H1 (cell line): ENCODE measurements around the gene CACNA1G. TPM values are rescaled to one million over a fixed set of nuclear protein-coding genes. Genes with fewer than 3 reads are reported as not detected.

Experiments used
- CTCF ChIA-PET: fragments of 300-600 bp; sonication (Branson Sonifier 250); formaldehyde crosslinking; loops from one replicate; lab custom pipeline; 2021; ENCODE audit not compliant: partially characterized antibody; lab: Charles Lee
- POLR2A ChIA-PET: fragments of 300-600 bp; sonication (Branson Sonifier 250); formaldehyde crosslinking; loops from one replicate; lab custom pipeline; 2021; ENCODE audit warnings: inconsistent platforms; ENCODE audit not compliant: partially characterized antibody; lab: Charles Lee
- DNase-seq, 2 experiments: peaks; one replicate each; pipeline versions ENCODE4 v3.0.0 to v3.0.0-alpha.2; 2010 to 2022; ENCODE audit warnings: low spot score in 2 of 2, low read depth in 1 of 2, mixed read lengths in 1 of 2
- FAIRE-seq: peaks from 2 replicates; lab custom pipeline; 2011; peaks lifted over from hg19 to GRCh38; lab: Jason Lieb, UNC
- H2AFZ ChIP-seq: 2 replicates; pipeline ENCODE4 v1.8.1; 2012; ENCODE audit warnings: low read length, inconsistent platforms
- H2AK5ac ChIP-seq: 2 replicates; pipeline ENCODE4 v1.6.1; 2013; ENCODE audit warnings: low read depth, low read length
- H2BK120ac ChIP-seq: replicated peaks from 2 replicates; pipeline ENCODE3; 2013; ENCODE audit warnings: low read depth, low read length, inconsistent platforms
- H2BK12ac ChIP-seq: 2 replicates; pipeline ENCODE4 v1.6.1; 2013; ENCODE audit warnings: low read depth, low read length
- H2BK15ac ChIP-seq: 2 replicates; pipeline ENCODE4 v1.6.1; 2013; ENCODE audit warnings: low read length
- H2BK20ac ChIP-seq: 2 replicates; pipeline ENCODE4 v1.6.1; 2013; ENCODE audit warnings: low read length
- H2BK5ac ChIP-seq: 2 replicates; pipeline ENCODE4 v1.6.1; 2013; ENCODE audit warnings: low read depth, low read length
- H3K14ac ChIP-seq: 2 replicates; pipeline ENCODE4 v1.6.1; 2013; ENCODE audit warnings: inconsistent platforms; ENCODE audit not compliant: insufficient read length
- H3K18ac ChIP-seq: 2 replicates; pipeline ENCODE4 v1.6.1; 2013; ENCODE audit warnings: low read length; ENCODE audit errors: extremely low read depth
- H3K23ac ChIP-seq: 2 replicates; pipeline ENCODE4 v1.6.1; 2013; ENCODE audit warnings: inconsistent platforms; ENCODE audit not compliant: insufficient read length
- H3K23me2 ChIP-seq: 2 replicates; pipeline ENCODE4 v1.6.1; 2013; ENCODE audit warnings: low read depth, low read length
- H3K27ac ChIP-seq: 2 replicates; pipeline ENCODE4 v1.6.1; 2011; ENCODE audit warnings: low read depth, low read length, inconsistent platforms
- H3K27me3 ChIP-seq, 4 experiments: replicated peaks in 1 of 4; 1 replicate in 1 of 4; 2 replicates in 3 of 4; pipeline versions ENCODE4 v1.6.1 to v1.8.1; 2011 to 2013; ENCODE audit warnings: low read length in 3 of 4, mild to moderate bottlenecking in 3 of 4, inconsistent platforms in 2 of 4, mixed read lengths in 2 of 4, moderate library complexity in 1 of 4; ENCODE audit not compliant: control insufficient read depth in 3 of 4, insufficient read depth in 3 of 4; ENCODE audit errors: extremely low read depth in 1 of 4
- H3K36me3 ChIP-seq, 4 experiments: 2 replicates each; pipeline versions ENCODE4 v1.6.1 to v1.8.1; 2011 to 2013; ENCODE audit warnings: mild to moderate bottlenecking in 4 of 4, low read length in 3 of 4, moderate library complexity in 2 of 4, control low read depth in 1 of 4, inconsistent platforms in 1 of 4; ENCODE audit not compliant: insufficient read depth in 4 of 4, control insufficient read depth in 2 of 4
- H3K4ac ChIP-seq: replicated peaks from 2 replicates; pipeline ENCODE3; 2013; ENCODE audit warnings: low read length, low read depth, mixed read lengths, inconsistent platforms; ENCODE audit not compliant: insufficient read length
- H3K4me1 ChIP-seq, 4 experiments: replicated peaks in 1 of 4; 1 replicate in 1 of 4; 2 replicates in 3 of 4; pipeline versions ENCODE4 v1.6.1 to v1.8.1; 2011 to 2013; ENCODE audit warnings: low read length in 3 of 4, inconsistent platforms in 2 of 4, mixed read lengths in 1 of 4; ENCODE audit not compliant: insufficient read depth in 4 of 4, control insufficient read depth in 3 of 4
- H3K4me2 ChIP-seq, 2 experiments: 2 replicates each; pipeline versions ENCODE4 v1.6.1 to v1.8.1; 2011 to 2013; ENCODE audit warnings: low read depth in 2 of 2, low read length in 2 of 2, control low read depth in 1 of 2, inconsistent platforms in 1 of 2, mild to moderate bottlenecking in 1 of 2; ENCODE audit not compliant: insufficient read depth in 1 of 2
- H3K4me3 ChIP-seq, 4 experiments: fragments of 200-600, 300-600 bp in 1 of 4; sonication (generic), shearing (Covaris generic), sonication (Bioruptor Twin) in 1 of 4; 2 replicates each; pipeline versions ENCODE4 v1.5.1 to v1.8.1; 2011 to 2016; ENCODE audit warnings: low read length in 4 of 4, low read depth in 3 of 4, control low read depth in 2 of 4, inconsistent platforms in 2 of 4, mild to moderate bottlenecking in 2 of 4, mixed read lengths in 1 of 4, moderate library complexity in 1 of 4; ENCODE audit not compliant: insufficient read depth in 2 of 4; ENCODE audit errors: extremely low read depth in 1 of 4
- H3K56ac ChIP-seq: replicated peaks from 2 replicates; pipeline ENCODE3; 2013; ENCODE audit warnings: low read depth, mild to moderate bottlenecking, mixed read lengths, low read length, inconsistent platforms; ENCODE audit not compliant: insufficient read length
- H3K79me1 ChIP-seq: 2 replicates; pipeline ENCODE4 v1.6.1; 2013; ENCODE audit warnings: low read depth, low read length, control low read depth
- H3K79me2 ChIP-seq, 2 experiments: 2 replicates each; pipeline versions ENCODE4 v1.6.1 to v1.8.1; 2012 to 2013; ENCODE audit warnings: low read length in 2 of 2, mild to moderate bottlenecking in 2 of 2, inconsistent platforms in 1 of 2; ENCODE audit not compliant: insufficient read depth in 2 of 2, control insufficient read depth in 1 of 2
- H3K9ac ChIP-seq, 4 experiments: replicated peaks in 1 of 4; 1 replicate in 1 of 4; 2 replicates in 3 of 4; pipeline versions ENCODE4 v1.6.1 to v1.8.1; 2011 to 2013; ENCODE audit warnings: low read depth in 3 of 4, low read length in 3 of 4, control low read depth in 2 of 4, mild to moderate bottlenecking in 2 of 4, moderate library complexity in 2 of 4, inconsistent platforms in 1 of 4; ENCODE audit errors: extremely low read depth in 1 of 4
- H3K9me3 ChIP-seq, 2 experiments: 2 replicates each; pipeline versions ENCODE4 v1.6.1 to v1.8.1; 2012 to 2013; ENCODE audit warnings: mild to moderate bottlenecking in 2 of 2, moderate library complexity in 2 of 2, control low read depth in 1 of 2, inconsistent platforms in 1 of 2, low read depth in 1 of 2, low read length in 1 of 2, mixed read lengths in 1 of 2; ENCODE audit not compliant: insufficient read depth in 2 of 2
- H4K20me1 ChIP-seq, 2 experiments: replicated peaks in 1 of 2; 2 replicates each; pipeline versions ENCODE3 to v1.8.1; 2011 to 2013; ENCODE audit warnings: inconsistent platforms in 2 of 2, low read length in 2 of 2, mild to moderate bottlenecking in 1 of 2; ENCODE audit not compliant: insufficient read depth in 2 of 2, control insufficient read depth in 1 of 2
- H4K5ac ChIP-seq: 2 replicates; pipeline ENCODE4 v1.6.1; 2013; ENCODE audit warnings: low read length, low read depth, mixed read lengths, inconsistent platforms; ENCODE audit not compliant: insufficient read length
- H4K8ac ChIP-seq: 2 replicates; pipeline ENCODE4 v1.8.0; 2013; ENCODE audit warnings: mild to moderate bottlenecking, moderate library complexity, low read length, inconsistent platforms; ENCODE audit not compliant: insufficient read depth; ENCODE audit errors: extremely low read depth
- H4K91ac ChIP-seq: replicated peaks from 2 replicates; pipeline ENCODE3; 2013; ENCODE audit warnings: low read length, mixed read lengths, inconsistent platforms; ENCODE audit not compliant: insufficient read length
- CEBPB ChIP-seq: IDR thresholded peaks from 2 replicates; pipeline ENCODE4 v1.6.1; 2012; ENCODE audit warnings: low read depth, low read length
- EGR1 ChIP-seq: IDR thresholded peaks from 2 replicates; pipeline ENCODE4 v1.6.1; 2011; ENCODE audit warnings: low read depth, low read length, borderline replicate concordance
- SAP30 ChIP-seq: fragments of 300-600 bp; sonication (generic); IDR thresholded peaks from 2 replicates; pipeline ENCODE4 v1.7.1; 2012; ENCODE audit warnings: low read length, moderate library complexity, mild to moderate bottlenecking, inconsistent platforms; ENCODE audit not compliant: insufficient read depth, insufficient replicate concordance
- TEAD4 ChIP-seq: IDR thresholded peaks from 2 replicates; pipeline ENCODE4 v1.6.1; 2012; ENCODE audit warnings: low read depth, low read length, inconsistent platforms, mixed read lengths
- WGBS, 2 experiments: shearing (Covaris generic) in 1 of 2; methylation state at CpG; one replicate each; pipeline versions ENCODE4 v1.1.6 to v1.1.7; 2013 to 2015; ENCODE audit warnings: low lambda C conversion rate in 2 of 2, mixed read lengths in 2 of 2, inconsistent platforms in 1 of 2, low coverage in 1 of 2, missing lambda C conversion rate in 1 of 2; ENCODE audit not compliant: insufficient replicate concordance in 2 of 2, insufficient coverage in 1 of 2, insufficient read length in 1 of 2; ENCODE audit errors: extremely low coverage in 1 of 2, missing lambda C conversion rate in 1 of 2; 5-methylcytosine and 5-hydroxymethylcytosine counted together
- polyA plus RNA-seq, 7 experiments: library from polyadenylated mRNA; depleted of rRNA in 3 of 7; stranded (reverse) in 5 of 7; unstranded in 2 of 7; fragments of >200 nt in 5 of 7; fragments of 200-250 nt in 2 of 7; gene quantifications; 1 replicate in 5 of 7; 2 replicates in 1 of 7; 4 replicates in 1 of 7; pipeline versions ENCODE4 v1.2.1 to v1.2.3, GENCODE V29; 2011 to 2013; ENCODE audit warnings: missing spikeins in 2 of 7, mixed read lengths in 2 of 7
- total RNA-seq: library from RNA; stranded (reverse); fragmentation: NEBNext Ultra II Directional; extraction: Animal tissue kit (Norgen Biotek cat#: 25700); gene quantifications from 2 replicates; pipeline ENCODE4 v1.2.1, GENCODE V29; 2021
- TF ChIP-seq, protein P1 (sequence below): IDR thresholded peaks from 2 replicates; pipeline ENCODE4 v1.6.1; 2011; ENCODE audit warnings: low read depth, mild to moderate bottlenecking, low read length; ENCODE audit not compliant: insufficient read depth
- TF ChIP-seq, protein P2 (sequence below): IDR thresholded peaks from 2 replicates; pipeline ENCODE4 v1.6.1; 2012; ENCODE audit warnings: inconsistent platforms
- TF ChIP-seq, protein P3 (sequence below): IDR thresholded peaks from 2 replicates; pipeline ENCODE4 v1.6.1; 2012; ENCODE audit warnings: inconsistent platforms
- TF ChIP-seq, protein P4 (sequence below): IDR thresholded peaks from 2 replicates; pipeline ENCODE4 v1.6.1; 2011; ENCODE audit warnings: low read length, improper control_type of control experiment

CACNA1G gene
- total and polyA plus RNA-seq, 2 of the 8 experiments (the other 6 are each of a cell fraction or from before 2014, with no cell fraction given) = 2.9 to 4.9 TPM

DNA sequence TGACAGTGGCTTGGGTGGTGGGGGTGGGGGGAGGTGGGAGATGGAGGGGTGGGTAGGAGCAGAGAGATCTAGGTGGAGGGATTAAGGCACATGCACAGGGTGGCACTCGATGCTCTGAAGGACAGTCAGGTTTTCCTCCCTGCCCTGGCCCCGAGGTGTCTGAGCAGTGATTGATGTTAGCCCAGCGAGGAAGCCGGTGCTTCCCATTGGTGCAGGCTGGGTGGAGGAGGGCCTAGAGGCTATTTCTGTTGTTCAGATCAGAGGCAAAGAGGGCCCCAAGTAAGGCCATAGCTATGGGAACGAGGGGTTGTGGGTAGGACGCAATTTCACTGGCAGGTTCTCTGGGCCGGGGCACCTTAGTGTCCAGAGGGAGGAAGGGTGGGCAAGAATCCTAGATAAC, 23.1 kb downstream of the CACNA1G start:
- no peak overlapping the region for H3K27ac ChIP-seq
- H4K20me1 ChIP-seq = no peaks in the 10 kb centered on the region
- no peaks in the 10 kb centered on the region; a peak in 1 of 7 replicates for H3K27me3 ChIP-seq
- H3K36me3 ChIP-seq = no peaks in the 10 kb centered on the region
- no peak overlapping the region for H2BK20ac ChIP-seq
- no peak overlapping the region for H3K23ac ChIP-seq
- WGBS, 2 experiments = 73% methylated on average over 7 of the region's 7 CpGs; no CpG with 5 or more reads in 1 of the 2 experiments
- no peak overlapping the region for H2BK12ac ChIP-seq
- peak overlapping the region; percentile 40 for H4K91ac ChIP-seq
- no peak overlapping the region for H2AFZ ChIP-seq
- no peak overlapping the region for H3K18ac ChIP-seq
- no peaks in the 10 kb centered on the region for H3K23me2 ChIP-seq
- no peak for FAIRE-seq
- no peaks in the 10 kb centered on the region for H3K79me1 ChIP-seq
- no peak overlapping the region for H3K56ac ChIP-seq
- H2BK120ac ChIP-seq = peak overlapping the region; percentile 23
- no peak overlapping the region; the same call in 1 of the 2 replicates for H4K8ac ChIP-seq
- H2BK5ac ChIP-seq = no peak overlapping the region
- CTCF ChIA-PET = interaction anchor here (0.7 to 10.2 kb wide), 9 partner anchors 13 to 268 kb away, joined by 3 to 95 read pairs (median 9); no protein-coding TSS in a partner anchor
- H3K4ac ChIP-seq = no peak overlapping the region
- no peaks in the 10 kb centered on the region for H3K9me3 ChIP-seq
- H3K4me2 ChIP-seq = no peak overlapping the region
- H2BK15ac ChIP-seq = no peak overlapping the region
- H3K4me3 ChIP-seq = no peak overlapping the region
- POLR2A ChIA-PET = interaction anchor here (1.2 to 1.5 kb wide), 2 partner anchors 13 to 20 kb away, joined by 3 to 5 read pairs; no protein-coding TSS in a partner anchor
- no peaks in the 10 kb centered on the region for H3K79me2 ChIP-seq
- TF ChIP-seq CEBPB = no peak
- TF ChIP-seq, protein P1, sequence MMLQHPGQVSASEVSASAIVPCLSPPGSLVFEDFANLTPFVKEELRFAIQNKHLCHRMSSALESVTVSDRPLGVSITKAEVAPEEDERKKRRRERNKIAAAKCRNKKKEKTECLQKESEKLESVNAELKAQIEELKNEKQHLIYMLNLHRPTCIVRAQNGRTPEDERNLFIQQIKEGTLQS = no peak
- TF ChIP-seq, protein P2, sequence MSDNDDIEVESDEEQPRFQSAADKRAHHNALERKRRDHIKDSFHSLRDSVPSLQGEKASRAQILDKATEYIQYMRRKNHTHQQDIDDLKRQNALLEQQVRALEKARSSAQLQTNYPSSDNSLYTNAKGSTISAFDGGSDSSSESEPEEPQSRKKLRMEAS = peak; percentile 38; the same call in 1 of the 2 replicates
- TF ChIP-seq TEAD4 = no peak
- TF ChIP-seq SAP30 = no peak
- no peak for TF ChIP-seq EGR1
- TF ChIP-seq, protein P3, sequence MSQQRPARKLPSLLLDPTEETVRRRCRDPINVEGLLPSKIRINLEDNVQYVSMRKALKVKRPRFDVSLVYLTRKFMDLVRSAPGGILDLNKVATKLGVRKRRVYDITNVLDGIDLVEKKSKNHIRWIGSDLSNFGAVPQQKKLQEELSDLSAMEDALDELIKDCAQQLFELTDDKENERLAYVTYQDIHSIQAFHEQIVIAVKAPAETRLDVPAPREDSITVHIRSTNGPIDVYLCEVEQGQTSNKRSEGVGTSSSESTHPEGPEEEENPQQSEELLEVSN = 0 out of 2 replicates have a peak, but pooled peaks have one; percentile 24
- TF ChIP-seq, protein P4, sequence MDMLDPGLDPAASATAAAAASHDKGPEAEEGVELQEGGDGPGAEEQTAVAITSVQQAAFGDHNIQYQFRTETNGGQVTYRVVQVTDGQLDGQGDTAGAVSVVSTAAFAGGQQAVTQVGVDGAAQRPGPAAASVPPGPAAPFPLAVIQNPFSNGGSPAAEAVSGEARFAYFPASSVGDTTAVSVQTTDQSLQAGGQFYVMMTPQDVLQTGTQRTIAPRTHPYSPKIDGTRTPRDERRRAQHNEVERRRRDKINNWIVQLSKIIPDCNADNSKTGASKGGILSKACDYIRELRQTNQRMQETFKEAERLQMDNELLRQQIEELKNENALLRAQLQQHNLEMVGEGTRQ = no peak
- no peak overlapping the region for H3K14ac ChIP-seq
- H4K5ac ChIP-seq = no peak overlapping the region
- no peak for DNase-seq
- H2AK5ac ChIP-seq = no peak overlapping the region
- peaks cover 0 to 22% (median 9%) of the 10 kb centered on the region in 4 experiments; a peak in 6 of 7 replicates for H3K4me1 ChIP-seq
- H3K9ac ChIP-seq = no peak overlapping the region
